NAMALWA (cell line): ENCODE data around the gene DERA.

Experiments
- DNase-seq: peaks from one replicate; pipeline ENCODE4 v3.0.0-alpha.2; 2015; ENCODE audit warnings: low spot score

The DERA gene

GRCh38 chr12:16076557-16076956 is 165.4 kb downstream of the DERA start:
- peak; percentile 64 for DNase-seq

- DNase-seq, result no peak
These were observed 165.9 kb downstream of the DERA start for GRCh38 chr12:16076970-16077522.

GRCh38 chr12:16086462-16086861 is 175.3 kb downstream of the DERA start:
- DNase-seq, result no peak

GRCh38 chr12:16086942-16087341 is 175.8 kb downstream of the DERA start:
- no peak for DNase-seq
